Muscle layer of duodenum (tissue), 2 donors: ENCODE measurements around the gene CFAP68.
"Not testable (repeated sequence)": the region's sequence is repeated elsewhere in the genome, so short reads cannot be mapped to it uniquely, and the experiment has no call there.

Experiments used
- H3K27ac ChIP-seq: one replicate; pipeline ENCODE4 v1.7.0; 2013; ENCODE audit warnings: mild to moderate bottlenecking, low read length
- H3K27me3 ChIP-seq: one replicate; pipeline ENCODE4 v1.7.0; 2013; ENCODE audit warnings: low read depth, mild to moderate bottlenecking, control low read depth, low read length
- H3K36me3 ChIP-seq, 2 donors: one replicate each; pipeline ENCODE4 v1.7.0; 2013; ENCODE audit warnings: low read length in 2 of 2, control low read depth in 1 of 2, mild to moderate bottlenecking in 1 of 2; ENCODE audit not compliant: insufficient read depth in 2 of 2, control insufficient read depth in 1 of 2
- H3K4me1 ChIP-seq, 2 donors: one replicate each; pipeline ENCODE4 v1.7.0; 2013; ENCODE audit warnings: low read length in 2 of 2, mild to moderate bottlenecking in 2 of 2, control low read depth in 1 of 2, moderate library complexity in 1 of 2; ENCODE audit not compliant: insufficient read depth in 2 of 2, control insufficient read depth in 1 of 2
- H3K4me3 ChIP-seq, 2 donors: one replicate each; pipeline ENCODE4 v1.7.0; 2013; ENCODE audit warnings: low read length in 2 of 2, low read depth in 1 of 2, mild to moderate bottlenecking in 1 of 2
- H3K9me3 ChIP-seq, 2 donors: one replicate each; pipeline ENCODE4 v1.7.0; 2013; ENCODE audit warnings: low read length in 2 of 2, control low read depth in 1 of 2, mild to moderate bottlenecking in 1 of 2; ENCODE audit not compliant: control insufficient read depth in 1 of 2
- donor health status: healthy.

CFAP68 gene

GRCh38 chr11:111870886-111871692 lies 8.3 kb upstream of the CFAP68 start, which contains the start of gene ALG9:
Gene ALG9 (minus strand): TSS chr11:111871581. CDS start chr11:111871482, 99 bp downstream.
- peaks cover 18 to 26% of the 10 kb centered on the region in 2 donors for H3K36me3 ChIP-seq
- peak within 1 kb of the TSS; percentile 84 for H3K27ac ChIP-seq
- H3K4me3 ChIP-seq: peak within 1 kb of the TSS; percentile 92
- H3K4me1 ChIP-seq: peaks cover 7 to 8% of the 10 kb centered on the region in 2 donors
- no peaks in the 10 kb centered on the region for H3K27me3 ChIP-seq
- H3K9me3 ChIP-seq: no peaks in the 10 kb centered on the region

GRCh38 chr11:111871693-111872161 lies 7.6 kb upstream of the CFAP68 start:
- Histone ChIP-seq H3K27ac (peak overlapping the region; percentile 84), H3K36me3 (peaks cover 18 to 20% of the 10 kb centered on the region in 2 donors), H3K9me3 (no peaks in the 10 kb centered on the region), H3K4me1 (peaks cover 7 to 8% of the 10 kb centered on the region in 2 donors), H3K27me3 (no peaks in the 10 kb centered on the region), H3K4me3 (peak overlapping the region; percentile 92)

- H3K27ac ChIP-seq: peak overlapping the region; percentile 93
- peaks cover 3 to 10% of the 10 kb centered on the region in 2 donors for H3K36me3 ChIP-seq
- peak overlapping the region; percentile 74 to 89 for H3K4me3 ChIP-seq
- H3K4me1 ChIP-seq: peaks cover 0 to 5% of the 10 kb centered on the region in 2 donors
- no peaks in the 10 kb centered on the region for H3K27me3 ChIP-seq
- H3K9me3 ChIP-seq: no peaks in the 10 kb centered on the region
Observed at GRCh38 chr11:111878385-111878848, 924 bp upstream of the CFAP68 start.

GRCh38 chr11:111879637-111879960 lies 258 bp downstream of the CFAP68 start:
- peak overlapping the region; percentile 74 to 89 for H3K4me3 ChIP-seq
- no peaks in the 10 kb centered on the region for H3K9me3 ChIP-seq
- peak overlapping the region; percentile 93 for H3K27ac ChIP-seq
- peaks cover 3 to 12% of the 10 kb centered on the region in 2 donors for H3K36me3 ChIP-seq
- no peaks in the 10 kb centered on the region for H3K27me3 ChIP-seq
- H3K4me1 ChIP-seq: peaks cover 0 to 5% of the 10 kb centered on the region in 2 donors

- Histone ChIP-seq H3K4me1 (peaks cover 0 to 5% of the 10 kb centered on the region in 2 donors), H3K9me3 (no peaks in the 10 kb centered on the region), H3K36me3 (peaks cover 3% of the 10 kb centered on the region in 2 donors), H3K4me3 (no peak overlapping the region), H3K27me3 (no peaks in the 10 kb centered on the region), H3K27ac (no peak overlapping the region)
Observed at GRCh38 chr11:111882202-111882601, 2.9 kb downstream of the CFAP68 start.

GRCh38 chr11:111885053-111885452 lies 5.7 kb downstream of the CFAP68 start:
- H3K36me3 ChIP-seq, H3K4me3 ChIP-seq, H3K27ac ChIP-seq, H3K4me1 ChIP-seq, H3K27me3 ChIP-seq, H3K9me3 ChIP-seq: not testable (repeated sequence)

GRCh38 chr11:111886032-111886431 lies 6.7 kb downstream of the CFAP68 start:
- H3K9me3 ChIP-seq: no peaks in the 10 kb centered on the region
- no peaks in the 10 kb centered on the region for H3K27me3 ChIP-seq
- H3K27ac ChIP-seq: no peak overlapping the region
- no peaks in the 10 kb centered on the region for H3K4me1 ChIP-seq
- peaks cover 0 to 3% of the 10 kb centered on the region in 2 donors for H3K36me3 ChIP-seq
- H3K4me3 ChIP-seq: no peak overlapping the region

GRCh38 chr11:111886844-111887243 lies 7.5 kb downstream of the CFAP68 start:
- Histone ChIP-seq H3K27ac (no peak overlapping the region), H3K4me1 (no peaks in the 10 kb centered on the region), H3K27me3 (no peaks in the 10 kb centered on the region), H3K9me3 (no peaks in the 10 kb centered on the region), H3K36me3 (peaks cover 0 to 3% of the 10 kb centered on the region in 2 donors), H3K4me3 (no peak overlapping the region)

GRCh38 chr11:111905411-111905810 lies 26.1 kb downstream of the CFAP68 start:
- Histone ChIP-seq H3K4me1 (peaks cover 0 to 5% of the 10 kb centered on the region in 2 donors), H3K27ac (no peak overlapping the region), H3K4me3 (no peak overlapping the region), H3K27me3 (no peaks in the 10 kb centered on the region), H3K36me3 (peaks cover 4 to 14% of the 10 kb centered on the region in 2 donors), H3K9me3 (no peaks in the 10 kb centered on the region)

GRCh38 chr11:111906680-111907079 lies 27.3 kb downstream of the CFAP68 start:
- Histone ChIP-seq H3K4me3 (no peak overlapping the region), H3K36me3 (peaks cover 4 to 23% of the 10 kb centered on the region in 2 donors), H3K9me3 (no peaks in the 10 kb centered on the region), H3K4me1 (peaks cover 0 to 14% of the 10 kb centered on the region in 2 donors), H3K27ac (no peak overlapping the region), H3K27me3 (no peaks in the 10 kb centered on the region)

GRCh38 chr11:111908639-111909305 lies 29.4 kb downstream of the CFAP68 start:
- Histone ChIP-seq H3K9me3 (no peaks in the 10 kb centered on the region), H3K36me3 (peaks cover 4 to 38% of the 10 kb centered on the region in 2 donors), H3K27ac (peak overlapping the region; percentile 94), H3K4me3 (peak overlapping the region in 1 of 2 donors; percentile 60), H3K27me3 (no peaks in the 10 kb centered on the region), H3K4me1 (peaks cover 0 to 14% of the 10 kb centered on the region in 2 donors)
